ENCODE results near the gene TMEM170B. TPM values are rescaled to one million over a fixed set of nuclear protein-coding genes. Genes with fewer than 3 reads are reported as not detected.

TMEM170B gene
- total RNA-seq, 1 donor from 2014 or later = 2.7 TPM

DNA sequence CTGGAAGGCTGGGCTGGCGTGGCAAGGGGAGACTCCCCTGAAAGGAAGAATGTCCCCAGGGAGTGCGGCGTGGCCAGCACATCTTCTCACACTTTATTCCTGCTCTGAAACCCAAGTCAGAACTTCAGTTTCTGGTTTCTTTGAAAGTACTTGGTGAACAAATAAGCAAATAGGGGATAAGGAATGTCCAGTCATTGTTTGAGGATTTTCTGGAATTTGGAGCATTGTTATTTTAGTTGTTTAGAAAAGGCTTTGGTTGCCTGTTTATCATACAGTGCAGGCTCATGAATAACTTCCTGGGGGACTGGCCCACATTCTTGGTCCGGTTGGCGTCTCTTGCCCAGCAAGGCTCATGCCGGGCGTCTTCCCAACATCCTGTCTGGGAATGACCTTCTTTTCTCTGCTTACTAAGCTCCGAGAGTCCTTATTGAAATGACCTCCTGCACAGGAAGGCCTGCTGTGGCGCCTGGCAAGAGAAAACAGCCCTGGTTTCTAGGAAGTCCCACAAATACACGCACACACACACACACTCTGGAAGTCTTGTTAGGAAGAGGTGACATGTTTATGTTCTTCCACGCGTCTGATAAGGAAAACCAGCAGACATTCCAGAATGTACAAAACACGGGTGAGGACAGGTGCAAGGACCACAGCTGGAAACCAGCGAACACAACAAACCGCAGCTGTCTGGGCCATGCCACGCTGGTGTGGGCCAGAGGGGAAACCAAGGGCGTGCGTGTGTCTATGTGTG lies 71.9 kb downstream of the TMEM170B start:
- peak; percentile 99 for DNase-seq (ENCODE audit: extremely low read depth, low read depth, low spot score)

DNA sequence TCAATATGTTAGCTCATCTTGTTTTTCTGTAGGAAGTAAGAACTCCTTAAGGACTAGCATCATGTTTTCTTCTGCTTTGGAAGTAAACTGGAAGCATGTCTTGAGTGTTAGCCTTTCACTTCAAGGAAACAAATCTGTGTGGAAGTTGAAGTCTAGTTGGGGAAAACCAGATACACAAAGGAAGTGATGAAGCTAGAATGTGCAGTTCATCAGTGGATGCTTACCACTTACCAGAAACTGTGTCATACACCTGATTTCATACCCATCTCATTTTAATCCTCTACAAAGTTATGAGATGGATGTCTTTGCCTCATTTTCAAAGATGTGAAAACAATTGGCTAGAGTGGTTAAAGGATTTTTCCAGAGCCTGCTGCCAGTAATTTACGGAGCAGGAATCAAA lies 75.8 kb downstream of the TMEM170B start:
- DNase-seq (ENCODE audit: extremely low read depth, low read depth, low spot score) = no peak

DNA sequence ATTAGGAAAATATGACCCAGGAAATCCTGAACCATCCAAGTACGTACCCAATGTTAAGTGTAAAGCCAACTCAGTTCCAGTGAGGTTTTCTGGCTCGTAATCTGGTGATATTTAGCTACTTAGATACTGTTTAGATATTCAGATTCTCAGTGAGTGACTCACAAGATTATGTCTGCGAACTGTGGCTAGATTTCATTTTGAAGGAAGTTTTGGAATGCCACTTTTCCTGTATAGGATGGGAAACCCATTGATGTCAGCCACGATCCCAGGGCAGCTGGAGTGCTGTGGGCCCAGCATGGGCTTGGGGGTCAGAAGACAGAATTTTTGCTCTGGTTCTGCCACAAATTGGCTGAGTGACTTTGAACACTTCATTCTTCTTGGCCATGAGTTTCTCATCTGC lies 76.3 kb downstream of the TMEM170B start:
- DNase-seq (ENCODE audit: extremely low read depth, low read depth, low spot score) = peak; percentile 98

DNA sequence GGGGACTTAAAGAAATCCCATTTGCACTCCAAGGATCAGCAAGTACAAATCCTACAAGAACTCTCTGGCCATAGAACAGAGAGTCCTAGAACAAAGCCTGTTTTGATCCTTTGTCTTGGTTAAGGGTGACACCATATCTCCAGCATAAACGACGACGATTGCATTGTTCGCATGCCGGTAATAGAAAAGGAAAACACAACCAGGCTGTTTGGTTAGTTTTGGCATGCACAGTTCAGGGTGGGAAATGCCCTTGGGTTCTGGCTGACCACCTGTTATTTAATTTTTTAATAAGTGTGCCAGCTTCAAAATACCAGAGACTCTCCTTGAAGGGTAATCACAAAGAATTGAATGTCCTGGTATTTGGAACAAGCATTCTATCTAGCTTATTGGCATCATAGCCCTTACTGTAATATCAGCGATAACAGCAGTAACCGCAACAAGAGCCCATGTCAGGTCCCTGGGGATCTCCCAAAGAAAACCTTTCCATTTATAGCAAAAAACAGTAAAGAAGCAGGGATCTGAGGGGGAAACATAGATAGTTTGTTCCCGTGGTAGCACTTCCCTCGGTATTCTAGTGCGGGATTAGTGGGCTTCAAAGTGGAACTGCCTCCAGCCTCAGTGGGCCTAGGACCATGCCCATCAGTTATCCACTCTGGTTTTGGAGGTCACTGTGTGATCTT lies 77.1 kb downstream of the TMEM170B start:
- no peak for DNase-seq (ENCODE audit: extremely low read depth, low read depth, low spot score)

DNA sequence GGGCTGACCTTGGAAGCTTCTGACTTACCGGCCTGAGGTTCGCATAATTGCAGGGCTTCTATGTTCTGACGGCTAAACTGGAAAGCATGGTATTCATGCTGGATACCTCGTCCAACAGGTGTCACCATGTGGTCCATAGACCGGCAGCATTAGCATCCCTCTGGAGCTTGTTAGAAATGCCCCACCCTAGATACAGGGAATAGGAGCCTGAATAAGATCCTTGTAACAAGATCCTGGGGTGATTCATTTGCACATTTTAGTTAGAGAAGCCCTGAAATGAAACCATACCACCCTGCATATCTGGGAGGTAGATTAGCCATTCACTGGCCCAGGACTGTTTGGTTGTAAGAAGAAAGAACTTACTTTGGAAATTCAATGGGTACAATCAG lies 77.7 kb downstream of the TMEM170B start:
- DNase-seq (ENCODE audit: extremely low read depth, low read depth, low spot score) = no peak

DNA sequence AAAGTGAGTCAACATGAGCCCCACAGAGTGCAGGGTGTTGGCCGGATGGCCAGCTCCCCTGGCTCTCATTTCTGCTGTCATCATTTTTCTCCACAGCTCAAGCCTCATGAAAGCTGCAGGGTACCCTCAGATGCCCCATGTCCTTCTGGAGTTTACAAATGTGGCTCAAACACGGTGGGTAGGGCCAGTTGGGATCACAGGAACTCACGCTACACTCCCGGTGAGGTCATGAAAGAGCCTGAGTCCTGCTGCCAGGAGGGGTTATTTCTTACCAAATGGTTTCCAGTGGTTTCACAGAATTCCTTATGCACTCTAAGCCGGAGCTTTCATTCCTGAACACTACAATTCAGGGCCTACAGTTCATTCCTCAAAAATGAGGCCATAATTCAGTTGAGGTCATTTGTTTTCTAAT lies 78.7 kb downstream of the TMEM170B start:
- no peak for DNase-seq (ENCODE audit: extremely low read depth, low read depth, low spot score)

DNA sequence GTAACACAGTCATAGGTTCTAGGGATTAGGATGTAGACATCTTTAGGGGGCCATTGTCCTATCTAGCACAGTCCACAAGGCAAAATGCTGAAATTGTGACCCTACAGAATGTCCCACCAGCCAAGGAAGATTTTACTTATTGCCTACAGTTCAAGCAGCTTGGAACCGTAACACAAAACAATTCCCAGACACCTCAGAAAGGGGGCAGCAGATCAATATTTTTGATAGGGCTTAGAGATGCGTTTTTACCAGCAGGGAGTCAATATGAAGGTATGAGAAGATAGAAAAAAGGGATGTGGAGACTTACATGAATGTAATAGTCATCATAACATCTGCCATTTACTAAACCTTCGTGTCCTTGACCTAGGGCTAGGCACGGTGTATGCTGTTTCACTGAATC lies 81.0 kb downstream of the TMEM170B start:
- no peak for DNase-seq (ENCODE audit: extremely low read depth, low read depth, low spot score)

DNA sequence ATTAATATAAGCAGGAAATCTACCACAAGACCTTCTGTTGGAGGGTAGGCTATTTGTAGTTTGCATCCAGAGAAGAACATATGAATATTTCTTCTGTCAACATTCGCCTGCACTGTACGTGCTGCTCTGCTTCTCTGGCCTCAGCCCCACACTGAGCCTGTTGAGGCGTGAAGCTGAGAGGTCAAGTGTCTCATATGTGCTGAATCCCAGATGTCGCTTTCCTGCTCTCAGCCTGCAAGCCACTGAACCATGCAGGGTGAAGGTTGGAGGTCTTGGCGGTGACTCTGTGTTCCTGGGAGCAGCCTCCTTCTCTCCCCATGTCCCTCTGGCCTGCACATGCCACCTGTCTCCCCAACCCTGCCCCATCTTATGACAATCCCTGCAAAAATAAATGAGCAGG lies 83.6 kb downstream of the TMEM170B start:
- no peak for DNase-seq (ENCODE audit: extremely low read depth, low read depth, low spot score)

DNA sequence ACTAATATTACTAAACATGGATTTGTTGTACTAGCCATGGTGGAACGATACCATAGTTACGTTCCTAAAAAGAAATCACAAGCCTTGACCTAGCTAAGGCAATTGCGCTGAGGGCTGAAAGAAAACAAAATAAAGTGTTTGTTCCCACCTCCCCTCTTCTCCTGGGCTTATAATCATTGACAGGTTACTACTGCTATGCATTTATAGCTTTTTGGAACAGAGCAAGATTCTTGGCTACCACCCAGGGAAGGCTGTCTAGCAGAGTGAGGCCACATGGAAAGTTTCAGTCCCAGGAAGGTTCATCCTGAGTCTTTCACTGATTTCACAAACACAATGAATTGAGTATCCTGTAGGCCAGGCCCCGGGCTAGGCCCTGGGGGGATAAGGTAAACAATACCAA lies 84.6 kb downstream of the TMEM170B start:
- no peak for DNase-seq (ENCODE audit: extremely low read depth, low read depth, low spot score)

DNA sequence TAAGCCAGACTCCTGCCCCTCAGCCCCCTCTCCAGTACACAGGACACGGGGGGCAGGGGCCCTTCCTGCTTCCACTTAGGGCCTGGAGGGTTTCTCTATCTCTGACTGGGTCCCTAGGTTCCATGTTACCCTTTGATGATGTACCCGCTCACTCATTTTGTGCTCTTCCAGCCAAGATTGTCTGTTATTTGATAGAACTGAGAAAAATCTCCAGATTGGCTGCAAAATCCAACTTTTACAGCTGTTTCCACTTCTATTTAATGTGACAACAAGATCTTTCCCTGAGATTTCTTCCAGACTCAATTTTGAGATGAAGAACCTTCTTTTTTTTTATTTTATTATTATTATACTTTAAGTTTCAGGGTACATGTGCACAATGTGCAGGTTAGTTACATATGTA lies 85.7 kb downstream of the TMEM170B start:
- DNase-seq (ENCODE audit: extremely low read depth, low read depth, low spot score) = no peak

DNA sequence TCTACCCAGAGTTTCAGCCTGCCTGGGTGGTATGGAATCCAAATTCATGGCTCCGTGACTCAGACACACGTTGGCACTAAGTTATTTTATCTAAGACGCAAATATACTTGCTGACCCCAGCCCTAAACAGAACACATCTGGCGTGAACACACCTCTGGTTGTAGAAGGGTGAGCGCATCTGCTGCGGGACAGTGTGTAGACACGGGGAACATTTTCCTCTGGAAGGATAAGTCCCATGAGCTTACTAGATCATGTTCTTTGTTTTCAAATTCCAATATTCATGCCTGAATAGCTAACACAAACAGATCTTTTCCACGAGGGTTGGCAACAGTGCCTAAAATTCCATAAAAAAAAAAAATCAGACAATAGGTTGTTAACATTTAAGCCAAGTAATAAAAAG lies 87.8 kb downstream of the TMEM170B start:
- no peak for DNase-seq (ENCODE audit: extremely low read depth, low read depth, low spot score)

DNA sequence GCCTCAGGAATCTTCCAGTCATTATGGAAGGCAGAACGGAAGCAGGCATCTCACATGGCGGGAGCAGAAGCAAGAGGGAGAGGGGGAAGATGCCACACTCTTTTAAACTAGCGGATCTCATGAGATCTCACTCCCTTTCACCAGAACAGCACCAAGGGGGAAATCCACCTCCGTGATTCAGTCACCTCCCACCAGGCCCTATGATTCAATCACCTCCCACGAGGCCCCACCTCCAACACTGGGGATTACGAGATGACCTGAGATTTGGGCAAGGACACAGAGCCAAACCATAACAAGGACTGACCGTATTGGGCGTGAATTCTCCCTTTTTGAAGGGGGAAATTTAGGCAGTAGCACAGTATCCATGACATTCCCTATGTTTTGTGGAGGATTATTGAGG lies 88.8 kb downstream of the TMEM170B start:
- DNase-seq (ENCODE audit: extremely low read depth, low read depth, low spot score) = no peak

DNA sequence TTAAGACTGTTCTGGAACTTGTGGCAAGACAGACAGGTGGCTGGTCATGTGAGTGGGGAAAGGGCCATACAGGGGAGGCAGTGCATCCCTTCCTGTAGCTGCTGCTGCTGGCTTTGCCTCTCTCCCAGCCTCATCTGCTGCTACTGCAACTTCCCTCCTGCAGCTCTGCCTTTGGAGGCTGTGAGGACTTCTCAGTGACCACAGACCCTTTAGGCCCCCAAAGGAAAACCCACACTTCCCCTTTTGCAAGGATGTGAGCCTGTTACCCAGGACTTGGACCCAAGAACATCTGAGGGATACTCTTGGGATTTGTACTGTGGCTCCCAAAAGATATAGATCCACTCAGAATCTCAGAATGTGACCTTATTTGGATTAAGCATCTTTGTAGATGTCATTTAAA lies 91.0 kb downstream of the TMEM170B start:
- no peak for DNase-seq (ENCODE audit: extremely low read depth, low read depth, low spot score)

DNA sequence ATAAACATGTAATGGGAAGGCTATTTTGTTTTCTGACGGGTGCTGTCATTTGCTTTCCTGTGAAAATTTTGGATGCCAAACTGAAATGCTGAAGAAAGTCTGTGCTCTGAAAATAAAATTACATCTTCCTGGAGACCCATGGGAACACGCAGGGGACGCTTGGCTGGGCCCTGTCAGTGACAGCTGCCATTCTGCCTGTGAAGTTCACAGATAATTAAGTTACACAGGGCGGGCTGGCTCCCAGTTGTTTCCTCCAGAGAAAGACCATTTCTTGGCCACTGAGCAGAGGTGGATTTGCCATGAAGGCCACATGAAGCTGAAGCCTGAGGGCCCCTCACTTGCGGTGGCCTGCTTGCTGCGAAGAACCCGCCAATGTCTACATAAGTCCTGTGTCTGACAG lies 93.5 kb downstream of the TMEM170B start:
- DNase-seq (ENCODE audit: extremely low read depth, low read depth, low spot score) = no peak

DNA sequence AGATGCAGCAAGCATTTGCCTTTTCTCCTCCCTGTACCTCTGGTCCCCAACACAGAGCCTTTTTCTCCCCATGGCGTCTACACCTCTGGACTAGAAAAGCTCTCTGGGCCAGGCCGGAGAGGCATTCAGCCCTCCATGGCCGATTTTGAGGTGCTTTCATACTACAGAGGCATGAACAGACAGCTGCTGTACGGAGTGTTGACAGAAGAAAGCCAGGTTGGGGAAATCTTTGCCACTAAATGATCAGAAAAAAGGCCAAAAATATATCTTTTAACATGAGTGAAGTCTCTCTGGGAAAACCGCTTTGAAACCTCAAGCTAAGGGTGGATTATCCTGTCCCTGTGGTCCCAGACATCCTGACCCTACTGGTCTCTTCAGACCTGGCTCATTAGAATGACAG lies 94.0 kb downstream of the TMEM170B start:
- no peak for DNase-seq (ENCODE audit: extremely low read depth, low read depth, low spot score)

DNA sequence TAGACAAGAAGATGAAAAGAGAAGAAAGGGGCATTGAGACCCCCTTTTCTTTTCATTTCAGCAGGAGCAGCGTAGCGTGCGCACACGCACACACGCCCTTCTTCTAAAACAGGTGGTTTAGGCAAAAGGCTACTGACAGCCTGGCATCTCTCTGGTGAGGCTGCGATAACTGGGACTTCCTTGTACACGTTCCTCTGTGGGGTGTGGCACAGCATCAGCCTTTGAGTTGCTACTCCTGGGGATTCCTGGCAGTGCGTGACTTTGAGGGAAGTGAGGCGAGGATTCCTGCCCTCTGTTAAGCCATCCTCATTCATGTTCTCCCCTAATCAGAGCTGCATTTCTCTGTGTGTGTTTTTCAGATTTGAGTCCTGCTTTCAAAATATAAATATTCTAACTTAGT lies 94.7 kb downstream of the TMEM170B start:
- DNase-seq (ENCODE audit: extremely low read depth, low read depth, low spot score) = no peak

DNA sequence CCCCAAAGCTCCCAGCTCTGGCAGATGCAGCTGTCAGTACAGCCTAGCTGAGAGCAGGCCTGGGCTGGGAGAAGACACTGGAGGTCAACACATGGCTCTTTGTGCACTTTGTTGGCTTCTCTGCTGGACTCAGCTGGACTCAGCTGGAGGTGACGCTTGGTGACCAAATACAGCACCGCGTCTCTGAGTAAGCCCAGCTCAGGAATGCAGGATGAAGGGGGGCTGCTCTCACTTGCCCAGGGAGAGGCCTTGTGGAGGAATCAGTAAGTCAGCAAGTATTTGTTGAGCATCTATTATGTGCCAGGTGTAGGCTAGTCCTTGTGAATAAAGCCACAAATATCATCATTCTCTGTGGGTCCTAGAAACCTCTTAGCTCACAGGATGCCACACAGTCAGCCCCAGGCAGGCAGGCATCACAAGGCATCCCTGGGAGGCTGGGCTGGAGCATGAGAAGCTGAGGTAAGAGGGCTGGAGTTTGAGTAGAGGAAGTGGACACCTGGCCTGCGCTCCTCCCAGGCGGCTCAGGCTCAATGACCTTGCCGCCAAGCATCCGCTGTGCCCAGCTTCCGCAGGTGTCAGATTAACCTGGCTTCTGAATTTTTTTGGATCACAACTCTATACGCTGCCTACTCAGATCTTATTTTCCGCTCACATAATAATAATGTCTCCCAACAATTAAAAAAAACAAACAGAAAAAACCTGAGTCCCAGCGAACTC lies 95.4 kb downstream of the TMEM170B start:
- no peak for DNase-seq (ENCODE audit: extremely low read depth, low read depth, low spot score)

Other genes with a start within 250 kb of the TMEM170B start
- gene ADTRP, start 241.1 kb downstream of the TMEM170B start, total RNA-seq = 1.5 and 2.9 TPM in 2 replicates

All from glomerular endothelial cell (primary cell).